HL-60 (cell line): Measurements from ENCODE around the gene KDELR1.
A peak's percentile ranks its signal among the peaks of the same experiment; 100 is the strongest.

ENCODE experiments used
- DNase-seq, 2 experiments: peaks; one replicate each; pipeline ENCODE4 v3.0.0-alpha.2; 2010 to 2020; ENCODE audit warnings: low read depth in 1 of 2, low spot score in 1 of 2
- H3K27ac ChIP-seq: fragments of 250-450 bp; sonication (Bioruptor Pico); replicated peaks from 2 replicates; pipeline ENCODE4 v1.5.1; 2020; ENCODE audit warnings: mild to moderate bottlenecking, moderate library complexity
- H3K27me3 ChIP-seq: fragments of 250-450 bp; sonication (Bioruptor Pico); 2 replicates; pipeline ENCODE4 v1.5.1; 2021; ENCODE audit warnings: mild to moderate bottlenecking, moderate library complexity; ENCODE audit not compliant: insufficient read depth, poor library complexity, severe bottlenecking
- H3K4me3 ChIP-seq: replicated peaks from 2 replicates; pipeline ENCODE4 v1.5.1; 2011; ENCODE audit warnings: mild to moderate bottlenecking, control low read depth, low read length; ENCODE audit not compliant: insufficient read depth
- CTCF ChIP-seq: IDR thresholded peaks from one replicate; pipeline ENCODE4 v1.5.1; 2011; ENCODE audit warnings: low read length, control low read depth, inconsistent platforms; ENCODE audit not compliant: insufficient read depth
- GABPA ChIP-seq: IDR thresholded peaks from 2 replicates; pipeline ENCODE4 v1.6.1; 2012; ENCODE audit warnings: low read depth
- POLR2AphosphoS5 ChIP-seq: IDR thresholded peaks from 2 replicates; pipeline ENCODE4 v1.6.1; 2012; ENCODE audit warnings: low read depth
- REST ChIP-seq: IDR thresholded peaks from 2 replicates; pipeline ENCODE4 v1.6.1; 2012; ENCODE audit warnings: low read depth; ENCODE audit not compliant: insufficient replicate concordance
- SPI1 ChIP-seq: IDR thresholded peaks from 2 replicates; pipeline ENCODE4 v1.6.1; 2012; ENCODE audit warnings: low read depth, mild to moderate bottlenecking, borderline replicate concordance

The KDELR1 gene

GRCh38 chr19:48359123-48359522, 32.2 kb downstream of the KDELR1 start:
- Histone ChIP-seq H3K27ac (no peak overlapping the region), H3K27me3 (no peaks in the 10 kb centered on the region), H3K4me3 (no peak overlapping the region)
- DNase-seq, result no peak
- TF ChIP-seq SPI1 (no peak), CTCF (no peak), POLR2AphosphoS5 (no peak)

GRCh38 chr19:48355365-48355954, 35.9 kb downstream of the KDELR1 start:
- Histone ChIP-seq H3K27me3 (no peaks in the 10 kb centered on the region), H3K27ac (no peak overlapping the region), H3K4me3 (no peak overlapping the region)
- TF ChIP-seq CTCF (no peak), POLR2AphosphoS5 (no peak), GABPA (no peak), SPI1 (no peak), REST (no peak)
- DNase-seq, result no peak

GRCh38 chr19:48354332-48354992, 36.9 kb downstream of the KDELR1 start:
- TF ChIP-seq SPI1, result no peak
- no peak for TF ChIP-seq REST
- no peak for TF ChIP-seq POLR2AphosphoS5
- no peak for TF ChIP-seq GABPA
- TF ChIP-seq CTCF, result no peak
- Histone ChIP-seq H3K27me3 (no peaks in the 10 kb centered on the region), H3K27ac (no peak overlapping the region), H3K4me3 (no peak overlapping the region)
- DNase-seq, result no peak

GRCh38 chr19:48353677-48354076, 37.7 kb downstream of the KDELR1 start:
- Histone ChIP-seq H3K4me3 (no peak overlapping the region), H3K27me3 (no peaks in the 10 kb centered on the region), H3K27ac (no peak overlapping the region)
- peak in 1 of 2 experiments; percentile 17 for DNase-seq
- TF ChIP-seq CTCF (no peak), SPI1 (no peak)
